Metanephros (tissue), 1 donor: Measurements from ENCODE around the gene C3orf20. TPM values are rescaled to one million over a fixed set of nuclear protein-coding genes. Genes with fewer than 3 reads are reported as not detected.

Experiments used
- total RNA-seq: library from RNA; depleted of rRNA; stranded (reverse); fragments of >200 nt; gene quantifications from one replicate; pipeline ENCODE4 v1.2.3, GENCODE V29; 2014

C3orf20 gene
- 0.18 TPM for total RNA-seq

GRCh38 chr3:14674841-14675240 is at the start of gene C3orf20:
TSS of gene C3orf20 (plus strand) at chr3:14675141. CDS start at chr3:14682714, 7,573 bp downstream.

GRCh38 chr3:14651440-14652251 is 23.3 kb upstream of the C3orf20 start, which contains the start of gene CCDC174:
TSS of gene CCDC174 (plus strand) at chr3:14651762. CDS start at chr3:14651837, 75 bp downstream.

GRCh38 chr3:14818804-14819500 is 144.0 kb downstream of the C3orf20 start, which contains the start of gene FGD5:
TSS of gene FGD5 (plus strand) at chr3:14818962. CDS start at chr3:14819072, 110 bp downstream.

Other genes with a start within 250 kb of the C3orf20 start
- 5.4 TPM for gene GRIP2, start 134.8 kb upstream of the C3orf20 start, total RNA-seq
- 17.7 TPM for gene CCDC174, start 23.4 kb upstream of the C3orf20 start, total RNA-seq
- gene FGD5, start 143.8 kb downstream of the C3orf20 start, total RNA-seq = 35.8 TPM